Calu3 (cell line): ENCODE measurements around the gene MED15. TPM values are rescaled to one million over a fixed set of nuclear protein-coding genes. Genes with fewer than 3 reads are reported as not detected.
A peak's percentile ranks its signal among the peaks of the same experiment; 100 is the strongest.

ENCODE experiments used
- Bru-seq: library from RNA; stranded (reverse); fragments of 400-500 nt; gene quantifications from one replicate; lab custom pipeline; 2021; lab: Mats Ljungman, UMichigan
- BruChase-seq, 2 experiments: library from RNA; stranded (reverse); fragments of 400-500 nt; gene quantifications; one replicate each; lab custom pipeline; 2021; lab: Mats Ljungman, UMichigan
- BruUV-seq: library from RNA; stranded (reverse); fragments of 400-500 nt; replicated peaks from 2 replicates; lab custom pipeline; 2021; lab: Mats Ljungman, UMichigan
- CTCF ChIA-PET: fragments of 300-600 bp; sonication (Branson Sonifier 250); formaldehyde crosslinking; loops from one replicate; lab custom pipeline; 2022; ENCODE audit warnings: antibody characterized with exemption; lab: Charles Lee
- DNase-seq: peaks from one replicate; pipeline ENCODE4 v3.0.0; 2022
- H3K27ac Mint-ChIP-seq: one replicate; pipeline ENCODE4 v1.8.0; 2022; ENCODE audit warnings: mixed read lengths; ENCODE audit not compliant: unreplicated experiment
- H3K27me3 Mint-ChIP-seq: one replicate; pipeline ENCODE4 v1.8.0; 2022; ENCODE audit warnings: mixed read lengths; ENCODE audit not compliant: unreplicated experiment
- H3K36me3 Mint-ChIP-seq: one replicate; pipeline ENCODE4 v1.8.0; 2022; ENCODE audit warnings: mild to moderate bottlenecking, moderate library complexity, mixed read lengths; ENCODE audit not compliant: insufficient read depth, unreplicated experiment
- H3K4me1 Mint-ChIP-seq: one replicate; pipeline ENCODE4 v1.8.0; 2022; ENCODE audit warnings: mild to moderate bottlenecking, low read depth, mixed read lengths; ENCODE audit not compliant: unreplicated experiment
- H3K4me3 Mint-ChIP-seq: one replicate; pipeline ENCODE4 v1.8.0; 2022; ENCODE audit warnings: mild to moderate bottlenecking, low read depth, moderate library complexity, mixed read lengths; ENCODE audit not compliant: unreplicated experiment
- H3K9me3 Mint-ChIP-seq: one replicate; pipeline ENCODE4 v1.8.0; 2022; ENCODE audit warnings: low read depth, mixed read lengths; ENCODE audit not compliant: unreplicated experiment
- CTCF ChIP-seq: fragments of 200-600 bp; IDR thresholded peaks from one replicate; pipeline ENCODE4 v1.8.0; 2022; ENCODE audit warnings: antibody characterized with exemption; ENCODE audit not compliant: unreplicated experiment
- intact Hi-C: fragments of 100-400 bp; cut with micrococcal nuclease; formaldehyde crosslinking; loops from one replicate; pipeline ENCODE4 v1.10.0; 2022; ENCODE audit not compliant: unreplicated experiment
- long read RNA-seq: library from polyadenylated mRNA; stranded (forward); transcript quantifications from one replicate; pipeline ENCODE4 v2.0.0, GENCODE V29; 2022
- total RNA-seq: library from RNA; stranded (reverse); gene quantifications from 2 replicates; pipeline ENCODE4 v1.2.3, GENCODE V29; 2022

MED15 gene
- 137 and 144 TPM in 2 replicates for total RNA-seq
- Bru-seq, nascent RNA = percentile 87 among the genes with signal in this experiment
- percentile 86 among the genes with signal in this experiment for BruChase-seq, experiment 1, labeled RNA remaining after a 6-hour chase
- percentile 86 among the genes with signal in this experiment for BruChase-seq, experiment 2, labeled RNA remaining after a 2-hour chase
- long read RNA-seq, transcript MED15-202 (17 exons, 3,252 nt) = major isoform, 19 of 103 reads
- long read RNA-seq, transcript MED15-201 (18 exons, 3,351 nt) = minor isoform, 10 of 103 reads
- long read RNA-seq, partial matches to known transcripts = 40 of 103 reads
- long read RNA-seq, other reads (novel, unspliced or antisense) = 21 of 103 reads

DNA sequence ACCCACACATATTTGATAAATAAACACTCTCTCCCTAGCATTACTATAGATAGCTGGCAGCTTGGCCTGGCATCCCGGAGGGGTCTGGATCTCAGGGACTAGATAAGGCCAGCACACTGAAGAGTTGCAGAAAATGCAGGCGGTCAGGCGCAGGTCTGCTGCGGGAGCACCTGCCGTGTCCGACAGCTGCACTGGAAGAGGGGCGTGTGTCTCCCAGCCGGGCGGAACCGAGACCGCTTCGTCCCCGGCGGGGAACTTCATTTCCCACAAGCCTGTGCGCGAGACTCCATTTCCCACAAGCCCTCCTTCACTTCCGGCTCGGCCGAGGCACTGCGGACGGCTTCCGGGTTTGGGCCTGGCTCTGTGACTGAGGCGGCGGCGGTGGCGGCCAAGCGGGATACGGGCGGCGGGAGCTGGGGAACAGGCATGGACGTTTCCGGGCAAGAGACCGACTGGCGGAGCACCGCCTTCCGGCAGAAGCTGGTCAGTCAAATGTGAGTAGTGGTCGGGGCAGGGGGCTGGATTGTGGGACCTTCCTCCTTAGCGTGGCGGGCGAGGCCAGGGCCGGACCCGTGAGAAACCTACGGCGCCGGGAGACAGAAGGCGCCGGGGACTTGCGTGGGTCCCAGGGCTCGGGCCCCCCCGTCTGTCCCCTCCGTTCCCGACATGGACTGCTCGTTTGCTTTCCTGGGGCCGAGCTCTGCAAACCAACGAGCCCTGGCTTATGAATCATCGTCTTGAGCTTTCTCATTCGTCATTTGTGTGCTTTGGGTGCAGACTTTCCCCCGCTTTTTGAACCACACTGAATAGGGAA is at the start of gene MED15:
MED15 (plus strand) TSS at position 358 of the 814 bp plus-strand sequence; CDS start at position 427, 69 bp downstream.
- intact Hi-C loops = loop anchor here (5.0 kb wide), 1 partner anchor 60 kb away; no protein-coding TSS in a partner anchor
- BruUV-seq = TSS peak; percentile 65
- peaks cover 43% of the 10 kb centered on the region for H3K36me3 Mint-ChIP-seq
- CTCF ChIA-PET = interaction anchor here (0.8 kb wide), 2 partner anchors 14 to 23 kb away, joined by 3 read pairs; no protein-coding TSS in a partner anchor
- no peaks in the 10 kb centered on the region for H3K9me3 Mint-ChIP-seq
- peak; percentile 89 for DNase-seq
- TF ChIP-seq CTCF = no peak
- peak within 1 kb of the TSS; percentile 77 for H3K27ac Mint-ChIP-seq
- no peaks in the 10 kb centered on the region for H3K27me3 Mint-ChIP-seq
- peaks cover 56% of the 10 kb centered on the region for H3K4me1 Mint-ChIP-seq
- peak within 1 kb of the TSS; percentile 79 for H3K4me3 Mint-ChIP-seq

GRCh38 chr22:20458530-20459151 is 48.8 kb upstream of the MED15 start:
- Mint-ChIP-seq H3K9me3 (no peaks in the 10 kb centered on the region), H3K36me3 (peaks cover 9% of the 10 kb centered on the region), H3K27ac (no peak overlapping the region), H3K4me1 (no peaks in the 10 kb centered on the region), H3K4me3 (no peak overlapping the region), H3K27me3 (no peaks in the 10 kb centered on the region)
- BruUV-seq = no TSS peak
- CTCF ChIA-PET = no interaction called here
- TF ChIP-seq CTCF = no peak
- intact Hi-C loops = no loop called here
- DNase-seq = no peak

DNA sequence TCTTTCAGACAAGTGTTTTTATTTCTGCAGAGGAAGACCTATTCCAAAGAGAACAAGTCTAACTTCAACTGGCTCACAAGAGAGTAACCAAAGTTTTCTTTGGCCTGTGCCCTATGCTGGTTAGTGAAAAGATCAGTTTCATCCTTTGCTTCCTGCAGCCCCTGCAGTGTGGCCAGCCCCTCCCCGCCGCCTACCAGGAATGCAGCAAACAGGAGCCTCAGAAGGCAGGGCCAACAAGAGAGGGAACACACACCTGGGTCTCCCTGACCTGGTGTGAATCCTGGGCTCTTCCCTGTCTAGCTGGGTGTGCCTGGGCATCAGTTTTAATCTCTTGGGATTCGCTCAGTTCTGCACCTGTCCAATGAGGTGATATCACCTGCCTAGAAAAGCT is 48.3 kb upstream of the MED15 start:
- Mint-ChIP-seq H3K27me3 (no peaks in the 10 kb centered on the region), H3K9me3 (no peaks in the 10 kb centered on the region), H3K4me3 (no peak overlapping the region), H3K27ac (no peak overlapping the region), H3K36me3 (peaks cover 9% of the 10 kb centered on the region), H3K4me1 (no peaks in the 10 kb centered on the region)
- no peak for TF ChIP-seq CTCF
- CTCF ChIA-PET = no interaction called here
- BruUV-seq = no TSS peak
- intact Hi-C loops = no loop called here
- DNase-seq = no peak

- intact Hi-C loops = no loop called here
- CTCF ChIA-PET = no interaction called here
- H3K4me3 Mint-ChIP-seq = no peak overlapping the region
- peaks cover 9% of the 10 kb centered on the region for H3K36me3 Mint-ChIP-seq
- H3K27ac Mint-ChIP-seq = no peak overlapping the region
- no peak for DNase-seq
- H3K4me1 Mint-ChIP-seq = no peaks in the 10 kb centered on the region
- H3K9me3 Mint-ChIP-seq = no peaks in the 10 kb centered on the region
- no peak for TF ChIP-seq CTCF
- no TSS peak for BruUV-seq
- no peaks in the 10 kb centered on the region for H3K27me3 Mint-ChIP-seq
Measured at GRCh38 chr22:20459862-20460261, 47.5 kb upstream of the MED15 start.
